Ishikawa (cell line): ENCODE results near the gene ASIC2.

ENCODE experiments used
- CEBPB ChIP-seq: IDR thresholded peaks from 2 replicates; pipeline ENCODE4 v1.6.1; 2012
- CREB1 ChIP-seq: IDR thresholded peaks from 2 replicates; pipeline ENCODE4 v1.6.1; 2012; ENCODE audit warnings: low read depth
- EGR1 ChIP-seq: IDR thresholded peaks from 2 replicates; pipeline ENCODE4 v1.6.1; 2012
- EP300 ChIP-seq: IDR thresholded peaks from 2 replicates; pipeline ENCODE4 v1.6.1; 2012; ENCODE audit warnings: borderline replicate concordance
- FOXM1 ChIP-seq: IDR thresholded peaks from 2 replicates; pipeline ENCODE4 v1.6.1; 2012; ENCODE audit warnings: low read depth, borderline replicate concordance
- MAX ChIP-seq: IDR thresholded peaks from 2 replicates; pipeline ENCODE4 v1.6.1; 2012
- NFIC ChIP-seq: IDR thresholded peaks from 2 replicates; pipeline ENCODE4 v1.6.1; 2012
- RAD21 ChIP-seq: IDR thresholded peaks from 2 replicates; pipeline ENCODE4 v1.6.1; 2012; ENCODE audit warnings: low read depth
- REST ChIP-seq: IDR thresholded peaks from 2 replicates; pipeline ENCODE4 v1.6.1; 2012; ENCODE audit warnings: low read depth, mild to moderate bottlenecking
- TAF1 ChIP-seq: IDR thresholded peaks from 2 replicates; pipeline ENCODE4 v1.6.1; 2012; ENCODE audit warnings: low read depth, mild to moderate bottlenecking
- TCF12 ChIP-seq: IDR thresholded peaks from 2 replicates; pipeline ENCODE4 v1.6.1; 2012; ENCODE audit warnings: low read depth
- TEAD4 ChIP-seq: IDR thresholded peaks from 2 replicates; pipeline ENCODE4 v1.6.1; 2012
- USF1 ChIP-seq: IDR thresholded peaks from 2 replicates; pipeline ENCODE4 v1.6.1; 2012
- YY1 ChIP-seq: IDR thresholded peaks from 2 replicates; pipeline ENCODE4 v1.6.1; 2012; ENCODE audit warnings: low read depth
- ZBTB7A ChIP-seq: IDR thresholded peaks from 2 replicates; pipeline ENCODE4 v1.6.1; 2012; ENCODE audit warnings: low read depth

The ASIC2 gene

GRCh38 chr17:33330877-33331276 is 37.8 kb upstream of the ASIC2 start:
- TF ChIP-seq CEBPB (no peak), MAX (no peak)

- TF ChIP-seq MAX (no peak), REST (peak; percentile 92), YY1 (0 out of 2 replicates have a peak, but pooled peaks have one; percentile 34), FOXM1 (no peak), ZBTB7A (no peak)
These were observed 35.0 kb upstream of the ASIC2 start for GRCh38 chr17:33328129-33328528.

- TF ChIP-seq YY1 (no peak), NFIC (no peak), TCF12 (no peak), CEBPB (no peak), ZBTB7A (no peak), CREB1 (no peak), EGR1 (no peak), REST (no peak), USF1 (no peak), RAD21 (no peak), TAF1 (no peak), EP300 (no peak), MAX (no peak), FOXM1 (no peak), TEAD4 (no peak)
These were observed 31.6 kb upstream of the ASIC2 start for GRCh38 chr17:33324736-33325135.

GRCh38 chr17:33322063-33322462 is 29.0 kb upstream of the ASIC2 start:
- TF ChIP-seq TAF1 (no peak), TCF12 (no peak)

GRCh38 chr17:33318241-33318640 is 25.1 kb upstream of the ASIC2 start:
- no peak for TF ChIP-seq TCF12
- TF ChIP-seq ZBTB7A = no peak
- TF ChIP-seq REST = no peak
- TF ChIP-seq YY1 = no peak
- no peak for TF ChIP-seq TAF1
- TF ChIP-seq CEBPB = no peak
- TF ChIP-seq EP300 = no peak
- no peak for TF ChIP-seq USF1
